Gastrocnemius medialis (tissue), 4 donors: ENCODE results near the gene FAM193B. TPM values are rescaled to one million over a fixed set of nuclear protein-coding genes. Genes with fewer than 3 reads are reported as not detected.
A peak's percentile ranks its signal among the peaks of the same experiment; 100 is the strongest.

Source experiments
- ATAC-seq, 2 donors: fragments of 150-250 bp; one replicate each; pipeline ENCODE4 v1.9.1; 2016
- DNase-seq, 2 donors: peaks; one replicate each; pipeline ENCODE4 v3.0.0-alpha.2; 2019
- H3K27ac ChIP-seq, 4 donors: fragments of 200-600 bp; sonication (generic); 1 replicate in 1 of 4; 2 replicates in 3 of 4; pipeline ENCODE4 v1.5.1; 2016 to 2018; ENCODE audit warnings: mild to moderate bottlenecking in 2 of 4, moderate library complexity in 1 of 4
- H3K27me3 ChIP-seq, 3 donors: fragments of 200-600 bp; sonication (generic) in 2 of 3; 1 replicate in 1 of 3; 2 replicates in 2 of 3; pipeline versions ENCODE4 v1.5.1 to v1.6.0; 2016 to 2019; ENCODE audit warnings: mild to moderate bottlenecking in 1 of 3, moderate library complexity in 1 of 3
- H3K36me3 ChIP-seq, 2 donors: fragments of 200-600 bp; sonication (generic) in 1 of 2; one replicate each; pipeline ENCODE4 v1.5.1; 2017 to 2018
- H3K4me1 ChIP-seq, 2 donors: fragments of 200-600 bp; sonication (generic) in 1 of 2; one replicate each; pipeline ENCODE4 v1.5.1; 2016 to 2017; ENCODE audit warnings: mild to moderate bottlenecking in 2 of 2
- H3K4me3 ChIP-seq, 4 donors: fragments of 200-600 bp; sonication (generic) in 3 of 4; 1 replicate in 1 of 4; 2 replicates in 3 of 4; pipeline ENCODE4 v1.5.1; 2016 to 2019; ENCODE audit warnings: mild to moderate bottlenecking in 2 of 4
- H3K9me3 ChIP-seq, 3 donors: fragments of 200-600 bp; sonication (generic) in 2 of 3; 1 replicate in 1 of 3; 2 replicates in 2 of 3; pipeline ENCODE4 v1.5.1; 2016 to 2019
- POLR2A ChIP-seq, 2 donors: fragments of 450-650 bp; IDR thresholded peaks; one replicate each; pipeline ENCODE4 v1.6.1; 2017; ENCODE audit warnings: antibody characterized with exemption in 2 of 2, mild to moderate bottlenecking in 2 of 2, moderate library complexity in 2 of 2
- in situ Hi-C, 4 donors: fragments of 200-750 bp; cut with MboI; loops; one replicate each; pipeline versions ENCODE4 v1.15.0 to v1.8.0; 2017; ENCODE audit warnings: low sequenced_read_pairs in 4 of 4
- intact Hi-C: fragments of 100-400 bp; cut with DNase I; formaldehyde crosslinking; loops from one replicate; pipeline ENCODE4 v1.15.1; 2023; ENCODE audit warnings: low total_unique reads
- total RNA-seq, 4 donors: library from RNA; depleted of rRNA; stranded (reverse); fragments of >200 nt; gene quantifications; one replicate each; pipeline versions ENCODE4 v1.1.0 to v1.2.3, GENCODE V29; 2016
- TF ChIP-seq, protein P1 (sequence below), 5 experiments: fragments of 450-650 bp in 3 of 5; fragments of 200-600 bp in 2 of 5; sonication (generic) in 2 of 5; IDR thresholded peaks in 4 of 5; conservative IDR thresholded peaks in 1 of 5; 1 replicate in 4 of 5; 2 replicates in 1 of 5; pipeline ENCODE4 v1.5.1; 2016 to 2019; ENCODE audit warnings: antibody characterized with exemption in 5 of 5, mild to moderate bottlenecking in 3 of 5, moderate library complexity in 3 of 5

FAM193B gene
- total RNA-seq, 4 donors from 2014 or later = 13.2 to 21.3 (median 16.6) TPM

GRCh38 chr5:177508837-177509236, 45.5 kb downstream of the FAM193B start:
- in situ Hi-C loops = loop anchor here in 3 of 4 donors (10.0 to 25.0 kb wide), 3 partner anchors 104 to 124 kb away; partner anchors contain the start of genes SLC34A1 (in 2 of the 3), F12 (in 1 of the 3) and PFN3 (in 1 of the 3)
- intact Hi-C loops = no loop called here
- Histone ChIP-seq H3K9me3 (no peaks in the 10 kb centered on the region), H3K27ac (peak overlapping the region in 1 of 4 donors; percentile 30), H3K27me3 (no peaks in the 10 kb centered on the region), H3K36me3 (peaks cover 0 to 36% of the 10 kb centered on the region in 2 donors), H3K4me3 (peak overlapping the region in 2 of 4 donors; percentile 19 to 32), H3K4me1 (peaks cover 0 to 6% of the 10 kb centered on the region in 2 donors)
- DNase-seq = no peak
- no peak for TF ChIP-seq POLR2A (IDR thresholded peaks at IDR 0.05)
- TF ChIP-seq, protein P1, sequence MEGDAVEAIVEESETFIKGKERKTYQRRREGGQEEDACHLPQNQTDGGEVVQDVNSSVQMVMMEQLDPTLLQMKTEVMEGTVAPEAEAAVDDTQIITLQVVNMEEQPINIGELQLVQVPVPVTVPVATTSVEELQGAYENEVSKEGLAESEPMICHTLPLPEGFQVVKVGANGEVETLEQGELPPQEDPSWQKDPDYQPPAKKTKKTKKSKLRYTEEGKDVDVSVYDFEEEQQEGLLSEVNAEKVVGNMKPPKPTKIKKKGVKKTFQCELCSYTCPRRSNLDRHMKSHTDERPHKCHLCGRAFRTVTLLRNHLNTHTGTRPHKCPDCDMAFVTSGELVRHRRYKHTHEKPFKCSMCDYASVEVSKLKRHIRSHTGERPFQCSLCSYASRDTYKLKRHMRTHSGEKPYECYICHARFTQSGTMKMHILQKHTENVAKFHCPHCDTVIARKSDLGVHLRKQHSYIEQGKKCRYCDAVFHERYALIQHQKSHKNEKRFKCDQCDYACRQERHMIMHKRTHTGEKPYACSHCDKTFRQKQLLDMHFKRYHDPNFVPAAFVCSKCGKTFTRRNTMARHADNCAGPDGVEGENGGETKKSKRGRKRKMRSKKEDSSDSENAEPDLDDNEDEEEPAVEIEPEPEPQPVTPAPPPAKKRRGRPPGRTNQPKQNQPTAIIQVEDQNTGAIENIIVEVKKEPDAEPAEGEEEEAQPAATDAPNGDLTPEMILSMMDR (IDR thresholded peaks at IDR 0.05 in 4 of 5, conservative IDR thresholded peaks at IDR 0.05 in 1 of 5) = no peak
- no peak for ATAC-seq

DNA sequence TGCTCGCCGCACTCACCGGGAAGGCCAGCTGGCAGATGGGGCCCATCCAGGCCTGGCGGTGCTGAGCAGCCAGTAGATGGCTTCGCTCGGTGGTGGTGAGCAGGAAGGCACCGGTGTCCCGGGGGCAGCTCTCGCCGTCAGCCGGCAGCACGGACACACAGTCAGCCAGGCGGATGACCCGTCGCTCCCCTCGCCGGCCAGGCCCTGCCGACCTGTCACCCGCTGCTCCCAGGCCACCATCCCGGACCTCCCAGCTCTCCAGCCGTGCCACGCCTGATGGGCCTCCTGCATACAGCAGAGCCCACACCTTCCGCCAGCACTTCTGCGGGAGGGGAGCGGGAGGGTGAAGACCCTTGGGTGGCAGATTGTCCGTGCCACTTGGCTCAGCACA, 46.1 kb downstream of the FAM193B start:
- TF ChIP-seq, protein P1 (IDR thresholded peaks at IDR 0.05 in 4 of 5, conservative IDR thresholded peaks at IDR 0.05 in 1 of 5) = no peak
- no peak for TF ChIP-seq POLR2A (IDR thresholded peaks at IDR 0.05)
- peaks cover 0 to 6% of the 10 kb centered on the region in 2 donors for H3K4me1 ChIP-seq
- no peak for ATAC-seq
- no peaks in the 10 kb centered on the region for H3K9me3 ChIP-seq
- H3K4me3 ChIP-seq = peak overlapping the region in 1 of 4 donors; percentile 32
- in situ Hi-C loops = loop anchor here in 3 of 4 donors (10.0 to 25.0 kb wide), 3 partner anchors 103 to 123 kb away; partner anchors contain the start of genes SLC34A1 (in 2 of the 3), F12 (in 1 of the 3) and PFN3 (in 1 of the 3)
- H3K36me3 ChIP-seq = peaks cover 0 to 30% of the 10 kb centered on the region in 2 donors
- H3K27ac ChIP-seq = no peak overlapping the region
- no peaks in the 10 kb centered on the region for H3K27me3 ChIP-seq
- DNase-seq = no peak
- intact Hi-C loops = no loop called here

DNA sequence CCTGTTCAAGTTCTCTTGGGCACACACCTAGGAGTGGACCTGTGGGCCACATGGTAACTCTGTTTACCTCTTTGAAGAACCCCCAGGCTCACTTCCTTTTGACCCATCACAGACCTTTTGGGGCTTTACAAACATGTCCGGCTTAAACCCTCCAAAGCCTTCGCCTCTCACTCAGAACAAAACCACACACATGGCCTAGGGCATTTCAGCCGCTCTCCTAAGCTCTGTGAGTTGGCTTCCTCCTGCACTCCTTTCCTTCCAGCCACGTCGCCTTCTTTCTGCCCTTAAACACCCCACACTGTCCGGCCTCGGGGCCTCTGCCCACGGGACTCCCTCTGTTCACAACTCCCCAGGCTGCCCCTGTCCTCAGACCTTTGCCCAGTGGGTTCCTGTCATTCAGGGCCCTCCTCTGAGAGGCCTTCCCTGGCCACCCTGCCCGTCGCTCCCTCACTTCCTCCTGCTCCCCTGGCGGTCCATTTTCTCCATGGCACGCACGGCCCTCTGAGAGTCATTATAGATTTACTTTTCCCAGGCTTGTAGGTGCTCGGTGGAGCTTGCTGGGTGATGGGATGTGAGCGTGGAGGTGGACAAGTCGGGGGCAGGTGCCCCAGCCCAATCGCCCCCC, 46.7 kb downstream of the FAM193B start:
- H3K9me3 ChIP-seq = no peaks in the 10 kb centered on the region
- peaks cover 0 to 6% of the 10 kb centered on the region in 2 donors for H3K4me1 ChIP-seq
- DNase-seq (no peak), ATAC-seq (no peak)
- no peak overlapping the region for H3K27ac ChIP-seq
- no peaks in the 10 kb centered on the region for H3K27me3 ChIP-seq
- TF ChIP-seq, protein P1 (IDR thresholded peaks at IDR 0.05 in 4 of 5, conservative IDR thresholded peaks at IDR 0.05 in 1 of 5) = no peak
- no peak for TF ChIP-seq POLR2A (IDR thresholded peaks at IDR 0.05)
- peak overlapping the region in 1 of 4 donors; percentile 32 for H3K4me3 ChIP-seq
- intact Hi-C loops = no loop called here
- in situ Hi-C loops = loop anchor here in 3 of 4 donors (10.0 to 25.0 kb wide), 3 partner anchors 103 to 123 kb away; partner anchors contain the start of genes SLC34A1 (in 2 of the 3), F12 (in 1 of the 3) and PFN3 (in 1 of the 3)
- peaks cover 0 to 25% of the 10 kb centered on the region in 2 donors for H3K36me3 ChIP-seq

GRCh38 chr5:177507165-177507564, 47.2 kb downstream of the FAM193B start:
- H3K27ac ChIP-seq = no peak overlapping the region
- intact Hi-C loops = no loop called here

More at GRCh38 chr5:177507165-177507564, 47.2 kb downstream of the FAM193B start:
- Histone ChIP-seq H3K9me3 (no peaks in the 10 kb centered on the region), H3K4me1 (peaks cover 0 to 6% of the 10 kb centered on the region in 2 donors), H3K4me3 (no peak overlapping the region), H3K36me3 (peaks cover 0 to 20% of the 10 kb centered on the region in 2 donors), H3K27me3 (no peaks in the 10 kb centered on the region)
- DNase-seq = no peak
- no peak for ATAC-seq
- TF ChIP-seq, protein P1 (IDR thresholded peaks at IDR 0.05 in 4 of 5, conservative IDR thresholded peaks at IDR 0.05 in 1 of 5) = no peak
- TF ChIP-seq POLR2A (IDR thresholded peaks at IDR 0.05) = no peak
- in situ Hi-C loops = loop anchor here in 3 of 4 donors (10.0 to 25.0 kb wide), 3 partner anchors 102 to 122 kb away; partner anchors contain the start of genes SLC34A1 (in 2 of the 3), F12 (in 1 of the 3) and PFN3 (in 1 of the 3)
